Left lung (tissue), 10 donors: ENCODE measurements around the gene ZNF718. TPM values are rescaled to one million over a fixed set of nuclear protein-coding genes. Genes with fewer than 3 reads are reported as not detected.
"Not testable (repeated sequence)": the region's sequence is repeated elsewhere in the genome, so short reads cannot be mapped to it uniquely, and the experiment has no call there.

Source experiments
- ATAC-seq: fragments of 200-7000 bp; cut with Tn5 transposase; one replicate; pipeline ENCODE4 v1.9.1; 2020; ENCODE audit warnings: moderate library complexity
- DNase-seq, 4 donors: peaks; one replicate each; pipeline ENCODE4 v3.0.0-alpha.2; 2013 to 2020
- H3K27ac ChIP-seq, 2 donors: fragments of 200-600 bp; sonication (generic) in 1 of 2; one replicate each; pipeline versions ENCODE4 v1.5.0 to v1.8.0; 2020 to 2021
- H3K27me3 ChIP-seq, 2 donors: fragments of 200-600 bp; sonication (generic) in 1 of 2; one replicate each; pipeline versions ENCODE4 v1.5.0 to v1.8.0; 2020 to 2021
- H3K36me3 ChIP-seq, 2 donors: fragments of 200-600 bp; sonication (generic) in 1 of 2; one replicate each; pipeline versions ENCODE4 v1.5.0 to v1.8.0; 2020 to 2021
- H3K4me1 ChIP-seq, 2 donors: fragments of 200-600 bp; one replicate each; pipeline ENCODE4 v1.8.0; 2021
- H3K4me3 ChIP-seq, 2 donors: fragments of 200-600 bp; sonication (generic) in 1 of 2; one replicate each; pipeline versions ENCODE4 v1.5.0 to v1.8.0; 2020 to 2021; ENCODE audit warnings: mild to moderate bottlenecking in 1 of 2
- H3K9me3 ChIP-seq, 2 donors: fragments of 200-600 bp; sonication (generic) in 1 of 2; one replicate each; pipeline versions ENCODE4 v1.5.0 to v1.8.0; 2020 to 2021
- intact Hi-C, 2 donors: fragments of 100-400 bp; cut with DNase I; formaldehyde crosslinking; loops; one replicate each; pipeline versions ENCODE4 v1.11.2 to v1.14.2; 2022
- polyA plus RNA-seq, 6 donors: library from polyadenylated mRNA; unstranded; fragments of 120-200 nt; gene quantifications; one replicate each; pipeline ENCODE4 v1.2.1, GENCODE V29; 2013; ENCODE audit not compliant: insufficient read length in 6 of 6
- total RNA-seq, 2 donors: library from RNA; stranded (reverse); fragmentation: NEBNext Ultra II Directional; extraction: Animal tissue kit (Norgen Biotek cat#: 25700); gene quantifications; one replicate each; pipeline ENCODE4 v1.2.1, GENCODE V29; 2021
- TF ChIP-seq, protein P1 (sequence below), 2 donors: fragments of 200-600 bp; sonication (generic) in 1 of 2; IDR thresholded peaks; one replicate each; pipeline versions ENCODE4 v1.5.0 to v1.8.0; 2021; ENCODE audit warnings: antibody characterized with exemption in 2 of 2
- donor health status: DM: no; HTN: yes; CAD: no.
- donor health status: DM: no; HTN: no; CAD: no.

ZNF718 gene
- total and polyA plus RNA-seq, 8 donors = 6.4 to 21.4 (median 11.9) TPM

GRCh38 chr4:176995-177394 is 52.7 kb downstream of the ZNF718 start:
- Histone ChIP-seq H3K27ac (no peak overlapping the region), H3K9me3 (peaks cover 11 to 100% of the 10 kb centered on the region in 2 donors), H3K4me1 (no peaks in the 10 kb centered on the region), H3K27me3 (no peaks in the 10 kb centered on the region), H3K4me3 (no peak overlapping the region), H3K36me3 (peaks cover 0 to 13% of the 10 kb centered on the region in 2 donors)
- TF ChIP-seq, protein P1, sequence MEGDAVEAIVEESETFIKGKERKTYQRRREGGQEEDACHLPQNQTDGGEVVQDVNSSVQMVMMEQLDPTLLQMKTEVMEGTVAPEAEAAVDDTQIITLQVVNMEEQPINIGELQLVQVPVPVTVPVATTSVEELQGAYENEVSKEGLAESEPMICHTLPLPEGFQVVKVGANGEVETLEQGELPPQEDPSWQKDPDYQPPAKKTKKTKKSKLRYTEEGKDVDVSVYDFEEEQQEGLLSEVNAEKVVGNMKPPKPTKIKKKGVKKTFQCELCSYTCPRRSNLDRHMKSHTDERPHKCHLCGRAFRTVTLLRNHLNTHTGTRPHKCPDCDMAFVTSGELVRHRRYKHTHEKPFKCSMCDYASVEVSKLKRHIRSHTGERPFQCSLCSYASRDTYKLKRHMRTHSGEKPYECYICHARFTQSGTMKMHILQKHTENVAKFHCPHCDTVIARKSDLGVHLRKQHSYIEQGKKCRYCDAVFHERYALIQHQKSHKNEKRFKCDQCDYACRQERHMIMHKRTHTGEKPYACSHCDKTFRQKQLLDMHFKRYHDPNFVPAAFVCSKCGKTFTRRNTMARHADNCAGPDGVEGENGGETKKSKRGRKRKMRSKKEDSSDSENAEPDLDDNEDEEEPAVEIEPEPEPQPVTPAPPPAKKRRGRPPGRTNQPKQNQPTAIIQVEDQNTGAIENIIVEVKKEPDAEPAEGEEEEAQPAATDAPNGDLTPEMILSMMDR (IDR thresholded peaks at IDR 0.05) = no peak
- no peak for DNase-seq
- ATAC-seq = no peak
- intact Hi-C loops = no loop called here

GRCh38 chr4:182225-182624 is 57.9 kb downstream of the ZNF718 start:
- H3K4me1 ChIP-seq, H3K27ac ChIP-seq, H3K27me3 ChIP-seq, H3K4me3 ChIP-seq, H3K36me3 ChIP-seq, DNase-seq, intact Hi-C loops, ATAC-seq: not testable (repeated sequence)
- H3K9me3 ChIP-seq = peaks cover 13 to 100% of the 10 kb centered on the region in 2 donors

DNA sequence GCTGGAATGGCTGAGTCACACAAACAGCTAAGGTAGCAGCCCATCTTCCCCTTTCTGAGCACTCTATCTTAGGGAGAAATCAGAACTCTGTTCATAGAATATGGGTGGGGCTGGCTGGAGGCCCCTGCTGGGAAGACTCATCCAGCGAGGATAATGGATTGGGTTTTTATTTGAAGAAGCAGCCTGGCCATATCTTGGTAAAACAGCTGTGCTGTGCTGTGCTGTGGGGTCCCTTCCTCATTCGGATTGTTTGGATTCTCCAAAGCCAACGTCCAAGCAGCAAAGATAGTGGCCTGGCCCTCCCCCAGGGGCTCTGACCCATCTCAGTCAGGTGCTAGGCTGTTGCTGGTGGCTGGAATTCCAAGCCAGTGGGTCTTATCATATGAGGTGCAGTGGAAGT is 63.8 kb downstream of the ZNF718 start:
- DNase-seq = no peak
- H3K4me3 ChIP-seq = no peak overlapping the region
- H3K4me1 ChIP-seq = no peaks in the 10 kb centered on the region
- no peak for ATAC-seq
- no peaks in the 10 kb centered on the region for H3K27me3 ChIP-seq
- H3K36me3 ChIP-seq = no peaks in the 10 kb centered on the region
- TF ChIP-seq, protein P1 (IDR thresholded peaks at IDR 0.05) = no peak
- H3K27ac ChIP-seq = no peak overlapping the region
- intact Hi-C loops = no loop called here
- peaks cover 10 to 100% of the 10 kb centered on the region in 2 donors for H3K9me3 ChIP-seq

GRCh38 chr4:195159-195558 is 70.9 kb downstream of the ZNF718 start:
- H3K4me1 ChIP-seq, ATAC-seq, H3K4me3 ChIP-seq, H3K27ac ChIP-seq, H3K27me3 ChIP-seq, intact Hi-C loops, DNase-seq, H3K36me3 ChIP-seq: not testable (repeated sequence)
- peaks cover 0 to 98% of the 10 kb centered on the region in 2 donors for H3K9me3 ChIP-seq

DNA sequence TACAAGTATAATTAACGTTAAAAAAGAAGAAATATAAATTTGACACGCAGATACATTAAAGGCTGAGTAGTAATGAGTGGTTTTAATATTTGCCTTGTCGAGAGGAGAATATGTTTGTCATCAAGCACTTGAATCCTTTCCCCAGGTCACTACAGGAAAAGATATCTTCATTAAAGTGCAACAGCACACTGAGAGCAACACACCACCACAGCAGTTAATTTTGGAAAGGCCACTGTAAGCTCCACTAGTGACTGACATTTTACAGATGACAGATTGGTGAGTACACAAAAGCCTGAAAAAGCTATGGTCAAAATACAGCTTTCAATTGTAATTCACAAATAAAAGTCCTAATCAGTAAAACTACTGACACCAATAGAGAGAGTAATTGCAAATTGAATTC is 76.6 kb downstream of the ZNF718 start:
- Histone ChIP-seq H3K27ac (no peak overlapping the region), H3K4me3 (no peak overlapping the region), H3K36me3 (peaks cover 0 to 27% of the 10 kb centered on the region in 2 donors), H3K4me1 (no peaks in the 10 kb centered on the region), H3K27me3 (no peaks in the 10 kb centered on the region), H3K9me3 (peaks cover 0 to 98% of the 10 kb centered on the region in 2 donors)
- TF ChIP-seq, protein P1 (IDR thresholded peaks at IDR 0.05) = no peak
- no peak for DNase-seq
- intact Hi-C loops = no loop called here
- no peak for ATAC-seq

- Histone ChIP-seq H3K36me3 (peaks cover 0 to 27% of the 10 kb centered on the region in 2 donors), H3K9me3 (peaks cover 0 to 95% of the 10 kb centered on the region in 2 donors)
- H3K4me1 ChIP-seq, DNase-seq, H3K27me3 ChIP-seq, H3K27ac ChIP-seq, ATAC-seq, H3K4me3 ChIP-seq, intact Hi-C loops: not testable (repeated sequence)
Measured at GRCh38 chr4:202822-203221, 78.5 kb downstream of the ZNF718 start.

- H3K27me3 ChIP-seq = no peaks in the 10 kb centered on the region
- no peaks in the 10 kb centered on the region for H3K4me1 ChIP-seq
- H3K36me3 ChIP-seq = peaks cover 0 to 27% of the 10 kb centered on the region in 2 donors
- TF ChIP-seq, protein P1 (IDR thresholded peaks at IDR 0.05) = no peak
- intact Hi-C loops = no loop called here
- no peak overlapping the region for H3K27ac ChIP-seq
- no peak overlapping the region for H3K4me3 ChIP-seq
- H3K9me3 ChIP-seq = peaks cover 0 to 94% of the 10 kb centered on the region in 2 donors
- no peak for DNase-seq
- no peak for ATAC-seq
Measured at GRCh38 chr4:205097-205756, 80.9 kb downstream of the ZNF718 start.
